Stimulated activated CD4-positive, alpha-beta T cell treated with anti-CD3 and anti-CD28 coated beads, Interleukin-1b, Interleukin-23, amount 100 ng/mL, for 24 hours (primary cell): ENCODE data around the gene PCDHB6.
"Not testable (repeated sequence)": the region's sequence is repeated elsewhere in the genome, so short reads cannot be mapped to it uniquely, and the experiment has no call there.

ENCODE experiments used
- DNase-seq, 4 experiments: peaks; one replicate each; pipeline ENCODE4 v3.0.0-alpha.2; 2020; ENCODE audit warnings: low read depth in 4 of 4, low spot score in 1 of 4

PCDHB6 gene

GRCh38 chr5:141149812-141150211 lies at the start of gene PCDHB6:
Gene PCDHB6, plus strand, starts transcription at chr5:141150057. Its CDS starts 201 bp downstream, at chr5:141150258.
- no peak for DNase-seq

- DNase-seq: peak in 2 of 4 experiments; percentile 1 to 3
Observed at GRCh38 chr5:141100243-141100805, 49.5 kb upstream of the PCDHB6 start, which contains the start of gene PCDHB3. Gene PCDHB3, plus strand, starts transcription at chr5:141100473. Its CDS starts 177 bp downstream, at chr5:141100650.

GRCh38 chr5:141101059-141101458 lies 48.8 kb upstream of the PCDHB6 start:
- no peak for DNase-seq

- not testable (repeated sequence) for DNase-seq
Observed at GRCh38 chr5:141102070-141102469, 47.8 kb upstream of the PCDHB6 start.

GRCh38 chr5:141102471-141102870 lies 47.4 kb upstream of the PCDHB6 start:
- not testable (repeated sequence) for DNase-seq

GRCh38 chr5:141105350-141105749 lies 44.5 kb upstream of the PCDHB6 start:
- no peak for DNase-seq

- DNase-seq: no peak
Observed at GRCh38 chr5:141119250-141119649, 30.6 kb upstream of the PCDHB6 start.

GRCh38 chr5:141121563-141121962 lies 28.3 kb upstream of the PCDHB6 start, which contains the start of gene PCDHB4:
Gene PCDHB4, plus strand, starts transcription at chr5:141121818. Its CDS starts 181 bp downstream, at chr5:141121999.
- no peak for DNase-seq

GRCh38 chr5:141121985-141122384 lies 27.9 kb upstream of the PCDHB6 start:
- DNase-seq: no peak

- DNase-seq: not testable (repeated sequence)
Observed at GRCh38 chr5:141123396-141124135, 26.3 kb upstream of the PCDHB6 start.

GRCh38 chr5:141127305-141127704 lies 22.6 kb upstream of the PCDHB6 start:
- no peak for DNase-seq

- DNase-seq: no peak
Observed at GRCh38 chr5:141135030-141135717, 14.7 kb upstream of the PCDHB6 start, which contains the start of gene PCDHB5. Gene PCDHB5, plus strand, starts transcription at chr5:141135206. Its CDS starts 229 bp downstream, at chr5:141135435.

- no peak for DNase-seq
Observed at GRCh38 chr5:141135718-141136266, 14.1 kb upstream of the PCDHB6 start.

GRCh38 chr5:141137346-141137745 lies 12.5 kb upstream of the PCDHB6 start:
- not testable (repeated sequence) for DNase-seq

- DNase-seq: no peak
Observed at GRCh38 chr5:141150224-141150992, 551 bp downstream of the PCDHB6 start.

- DNase-seq: no peak
Observed at GRCh38 chr5:141150993-141151325, 1.1 kb downstream of the PCDHB6 start.

- DNase-seq: not testable (repeated sequence)
Observed at GRCh38 chr5:141151632-141152031, 1.8 kb downstream of the PCDHB6 start.

GRCh38 chr5:141152096-141152495 lies 2.2 kb downstream of the PCDHB6 start:
- DNase-seq: not testable (repeated sequence)

GRCh38 chr5:141155540-141156374 lies 5.9 kb downstream of the PCDHB6 start:
- DNase-seq: no peak

- not testable (repeated sequence) for DNase-seq
Observed at GRCh38 chr5:141157356-141157755, 7.5 kb downstream of the PCDHB6 start.
